Caco-2 (cell line): ENCODE results near the gene CEP97. TPM values are rescaled to one million over a fixed set of nuclear protein-coding genes. Genes with fewer than 3 reads are reported as not detected.

Source experiments
- BruUV-seq: library from RNA; stranded (reverse); fragments of 400-500 nt; replicated peaks from 2 replicates; lab custom pipeline; 2021; lab: Mats Ljungman, UMichigan
- CTCF ChIA-PET: fragments of 300-600 bp; sonication (Branson Sonifier 250); formaldehyde crosslinking; loops from one replicate; lab custom pipeline; 2022; ENCODE audit warnings: antibody characterized with exemption; lab: Charles Lee
- POLR2A ChIA-PET: fragments of 300-600 bp; sonication (Branson Sonifier 250); formaldehyde crosslinking; loops from one replicate; lab custom pipeline; 2022; ENCODE audit warnings: antibody characterized with exemption; lab: Charles Lee
- DNase-seq, 2 experiments: peaks; one replicate each; pipeline versions ENCODE4 v3.0.0 to v3.0.0-alpha.2; 2020 to 2022
- H3K27me3 ChIP-seq: replicated peaks from 2 replicates; pipeline ENCODE4 v1.6.0; 2011; ENCODE audit warnings: low read length; ENCODE audit not compliant: control insufficient read depth, insufficient read depth
- H3K36me3 ChIP-seq: 2 replicates; pipeline ENCODE4 v1.5.1; 2011; ENCODE audit warnings: low read length; ENCODE audit not compliant: control insufficient read depth, insufficient read depth
- H3K4me1 ChIP-seq: fragments of 250-450 bp; sonication (Bioruptor Pico); 2 replicates; pipeline ENCODE4 v1.5.1; 2020; ENCODE audit warnings: mild to moderate bottlenecking
- H3K4me3 ChIP-seq: 2 replicates; pipeline ENCODE4 v1.5.1; 2011; ENCODE audit warnings: low read depth, mild to moderate bottlenecking, control low read depth, low read length
- H3K9me3 ChIP-seq: fragments of 250-450 bp; sonication (Bioruptor Pico); 2 replicates; pipeline ENCODE4 v1.5.1; 2020; ENCODE audit warnings: mild to moderate bottlenecking, moderate library complexity
- H3K27ac Mint-ChIP-seq: one replicate; pipeline ENCODE4 v1.8.0; 2022; ENCODE audit warnings: mixed read lengths; ENCODE audit not compliant: unreplicated experiment
- H3K27me3 Mint-ChIP-seq: one replicate; pipeline ENCODE4 v1.8.0; 2022; ENCODE audit warnings: mixed read lengths; ENCODE audit not compliant: insufficient read depth, unreplicated experiment
- H3K36me3 Mint-ChIP-seq: one replicate; pipeline ENCODE4 v1.8.0; 2022; ENCODE audit warnings: mild to moderate bottlenecking, mixed read lengths; ENCODE audit not compliant: insufficient read depth, unreplicated experiment
- H3K4me1 Mint-ChIP-seq: one replicate; pipeline ENCODE4 v1.8.0; 2022; ENCODE audit warnings: low read depth, mixed read lengths; ENCODE audit not compliant: unreplicated experiment
- H3K4me3 Mint-ChIP-seq: one replicate; pipeline ENCODE4 v1.8.0; 2022; ENCODE audit warnings: mild to moderate bottlenecking, moderate library complexity, mixed read lengths; ENCODE audit not compliant: unreplicated experiment
- H3K9me3 Mint-ChIP-seq: one replicate; pipeline ENCODE4 v1.8.0; 2022; ENCODE audit warnings: mixed read lengths; ENCODE audit not compliant: unreplicated experiment
- intact Hi-C: fragments of 100-400 bp; cut with micrococcal nuclease; formaldehyde crosslinking; loops from one replicate; pipeline ENCODE4 v1.10.0; 2022; ENCODE audit not compliant: unreplicated experiment
- total RNA-seq: library from RNA; stranded (reverse); gene quantifications from 2 replicates; pipeline ENCODE4 v1.2.3, GENCODE V29; 2022
- TF ChIP-seq, protein P1 (sequence below), 2 experiments: fragments of 200-600 bp in 1 of 2; IDR thresholded peaks; 1 replicate in 1 of 2; 2 replicates in 1 of 2; pipeline versions ENCODE4 v1.5.1 to v1.8.0; 2011 to 2022; ENCODE audit warnings: antibody characterized with exemption in 1 of 2, control low read depth in 1 of 2, inconsistent platforms in 1 of 2, low read depth in 1 of 2, low read length in 1 of 2, mild to moderate bottlenecking in 1 of 2, moderate library complexity in 1 of 2; ENCODE audit not compliant: insufficient read depth in 1 of 2, severe bottlenecking in 1 of 2, unreplicated experiment in 1 of 2

Gene CEP97
- total RNA-seq, 1 experiment from 2014 or later, result 4.3 TPM

DNA sequence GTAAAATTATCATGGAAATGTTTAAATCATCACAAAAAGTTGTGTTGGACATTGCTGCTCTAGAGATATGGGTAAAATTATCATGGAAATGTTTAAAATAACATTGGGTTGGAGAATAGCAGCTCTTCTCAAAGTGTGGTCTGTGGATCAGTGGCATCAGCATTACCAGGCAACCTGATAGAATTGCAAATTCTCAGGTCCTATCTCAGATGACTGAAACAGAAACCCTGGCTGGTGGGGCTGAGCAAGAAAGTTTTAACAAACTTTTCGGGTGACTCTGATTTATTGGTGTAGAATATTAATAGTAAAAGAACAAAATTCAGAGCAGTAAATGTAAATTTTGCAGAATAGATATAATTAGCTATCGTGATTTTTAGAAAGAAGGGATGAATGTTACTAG is 83.5 kb downstream of the CEP97 start:
- Histone ChIP-seq H3K4me3 (no peak overlapping the region), H3K9me3 (no peaks in the 10 kb centered on the region), H3K27me3 (no peaks in the 10 kb centered on the region), H3K36me3 (no peaks in the 10 kb centered on the region), H3K4me1 (no peaks in the 10 kb centered on the region)
- Mint-ChIP-seq H3K36me3 (no peaks in the 10 kb centered on the region), H3K9me3 (no peaks in the 10 kb centered on the region), H3K27me3 (no peaks in the 10 kb centered on the region), H3K4me1 (no peaks in the 10 kb centered on the region), H3K4me3 (no peak overlapping the region), H3K27ac (no peak overlapping the region)
- BruUV-seq, result no TSS peak
- POLR2A ChIA-PET, result no interaction called here
- no peak for DNase-seq
- intact Hi-C loops, result loop anchor here (2.0 to 10.0 kb wide), 2 partner anchors 257 to 729 kb away; no protein-coding TSS in a partner anchor
- TF ChIP-seq, protein P1, sequence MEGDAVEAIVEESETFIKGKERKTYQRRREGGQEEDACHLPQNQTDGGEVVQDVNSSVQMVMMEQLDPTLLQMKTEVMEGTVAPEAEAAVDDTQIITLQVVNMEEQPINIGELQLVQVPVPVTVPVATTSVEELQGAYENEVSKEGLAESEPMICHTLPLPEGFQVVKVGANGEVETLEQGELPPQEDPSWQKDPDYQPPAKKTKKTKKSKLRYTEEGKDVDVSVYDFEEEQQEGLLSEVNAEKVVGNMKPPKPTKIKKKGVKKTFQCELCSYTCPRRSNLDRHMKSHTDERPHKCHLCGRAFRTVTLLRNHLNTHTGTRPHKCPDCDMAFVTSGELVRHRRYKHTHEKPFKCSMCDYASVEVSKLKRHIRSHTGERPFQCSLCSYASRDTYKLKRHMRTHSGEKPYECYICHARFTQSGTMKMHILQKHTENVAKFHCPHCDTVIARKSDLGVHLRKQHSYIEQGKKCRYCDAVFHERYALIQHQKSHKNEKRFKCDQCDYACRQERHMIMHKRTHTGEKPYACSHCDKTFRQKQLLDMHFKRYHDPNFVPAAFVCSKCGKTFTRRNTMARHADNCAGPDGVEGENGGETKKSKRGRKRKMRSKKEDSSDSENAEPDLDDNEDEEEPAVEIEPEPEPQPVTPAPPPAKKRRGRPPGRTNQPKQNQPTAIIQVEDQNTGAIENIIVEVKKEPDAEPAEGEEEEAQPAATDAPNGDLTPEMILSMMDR (IDR thresholded peaks at IDR 0.05; ENCODE audit: insufficient read depth in 1 of 2, low read depth in 1 of 2, low read length in 1 of 2, severe bottlenecking in 1 of 2, unreplicated experiment in 1 of 2), result no peak
- CTCF ChIA-PET, result interaction anchor here (3.1 kb wide), 1 partner anchor 417 kb away, joined by 46 read pairs; no protein-coding TSS in a partner anchor

GRCh38 chr3:101809178-101810021 is 85.0 kb downstream of the CEP97 start:
- intact Hi-C loops, result loop anchor here (1.0 to 10.0 kb wide), 6 partner anchors 145 to 727 kb away; no protein-coding TSS in a partner anchor
- Histone ChIP-seq H3K36me3 (no peaks in the 10 kb centered on the region), H3K4me1 (peaks cover 11% of the 10 kb centered on the region; the same call in 1 of the 2 replicates), H3K27me3 (no peaks in the 10 kb centered on the region), H3K9me3 (no peaks in the 10 kb centered on the region), H3K4me3 (no peak overlapping the region)
- H3K27me3 Mint-ChIP-seq, result no peaks in the 10 kb centered on the region
- H3K4me3 Mint-ChIP-seq, result no peak overlapping the region
- no peaks in the 10 kb centered on the region for H3K36me3 Mint-ChIP-seq
- no peaks in the 10 kb centered on the region for H3K4me1 Mint-ChIP-seq
- TF ChIP-seq, protein P1 (IDR thresholded peaks at IDR 0.05; ENCODE audit: insufficient read depth in 1 of 2, low read depth in 1 of 2, low read length in 1 of 2, severe bottlenecking in 1 of 2, unreplicated experiment in 1 of 2), result peak; percentile 62 to 64
- no peak overlapping the region for H3K27ac Mint-ChIP-seq
- CTCF ChIA-PET, result interaction anchor here (1.4 to 3.1 kb wide), 3 partner anchors 416 to 420 kb away, joined by 4 to 46 read pairs (median 6); no protein-coding TSS in a partner anchor
- BruUV-seq, result no TSS peak
- no peaks in the 10 kb centered on the region for H3K9me3 Mint-ChIP-seq
- DNase-seq, result peak in 1 of 2 experiments; percentile 42
- POLR2A ChIA-PET, result no interaction called here

DNA sequence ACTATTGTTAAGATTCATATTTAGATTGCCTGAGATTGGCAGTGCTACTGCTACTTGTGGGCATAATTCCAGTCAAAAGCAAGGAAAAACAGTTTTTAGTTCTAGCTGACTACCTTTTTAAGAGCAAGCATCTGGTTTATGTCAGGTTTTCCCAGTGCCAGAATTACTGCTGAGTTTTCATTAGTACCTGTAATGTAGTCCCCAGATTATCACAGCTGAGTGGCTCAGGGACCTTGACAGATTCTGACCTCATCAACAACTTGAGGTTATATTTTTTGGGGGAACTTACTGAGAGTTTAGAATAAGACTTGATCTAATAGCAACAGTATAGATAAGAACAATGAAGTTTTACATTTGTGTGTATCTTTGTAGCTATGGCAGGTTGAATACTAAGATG is 85.6 kb downstream of the CEP97 start:
- Mint-ChIP-seq H3K36me3 (no peaks in the 10 kb centered on the region), H3K4me3 (no peak overlapping the region), H3K4me1 (no peaks in the 10 kb centered on the region), H3K27me3 (no peaks in the 10 kb centered on the region), H3K27ac (no peak overlapping the region), H3K9me3 (no peaks in the 10 kb centered on the region)
- DNase-seq, result no peak
- intact Hi-C loops, result loop anchor here (10.0 kb wide), 2 partner anchors 145 to 185 kb away; no protein-coding TSS in a partner anchor
- CTCF ChIA-PET, result interaction anchor here (0.7 to 3.1 kb wide), 3 partner anchors 284 to 419 kb away, joined by 4 to 46 read pairs (median 6); no protein-coding TSS in a partner anchor
- no peaks in the 10 kb centered on the region for H3K36me3 ChIP-seq
- no peaks in the 10 kb centered on the region for H3K27me3 ChIP-seq
- BruUV-seq, result no TSS peak
- POLR2A ChIA-PET, result no interaction called here
- H3K9me3 ChIP-seq, result no peaks in the 10 kb centered on the region
- H3K4me1 ChIP-seq, result peaks cover 17% of the 10 kb centered on the region; the same call in 1 of the 2 replicates
- TF ChIP-seq, protein P1 (IDR thresholded peaks at IDR 0.05; ENCODE audit: insufficient read depth in 1 of 2, low read depth in 1 of 2, low read length in 1 of 2, severe bottlenecking in 1 of 2, unreplicated experiment in 1 of 2), result no peak
- no peak overlapping the region for H3K4me3 ChIP-seq
